ENCODE data around the gene CCND3. TPM values are rescaled to one million over a fixed set of nuclear protein-coding genes. Genes with fewer than 3 reads are reported as not detected.
A peak's percentile ranks its signal among the peaks of the same experiment; 100 is the strongest.

The CCND3 gene
- total RNA-seq, 1 donor from 2014 or later: 122 TPM

DNA sequence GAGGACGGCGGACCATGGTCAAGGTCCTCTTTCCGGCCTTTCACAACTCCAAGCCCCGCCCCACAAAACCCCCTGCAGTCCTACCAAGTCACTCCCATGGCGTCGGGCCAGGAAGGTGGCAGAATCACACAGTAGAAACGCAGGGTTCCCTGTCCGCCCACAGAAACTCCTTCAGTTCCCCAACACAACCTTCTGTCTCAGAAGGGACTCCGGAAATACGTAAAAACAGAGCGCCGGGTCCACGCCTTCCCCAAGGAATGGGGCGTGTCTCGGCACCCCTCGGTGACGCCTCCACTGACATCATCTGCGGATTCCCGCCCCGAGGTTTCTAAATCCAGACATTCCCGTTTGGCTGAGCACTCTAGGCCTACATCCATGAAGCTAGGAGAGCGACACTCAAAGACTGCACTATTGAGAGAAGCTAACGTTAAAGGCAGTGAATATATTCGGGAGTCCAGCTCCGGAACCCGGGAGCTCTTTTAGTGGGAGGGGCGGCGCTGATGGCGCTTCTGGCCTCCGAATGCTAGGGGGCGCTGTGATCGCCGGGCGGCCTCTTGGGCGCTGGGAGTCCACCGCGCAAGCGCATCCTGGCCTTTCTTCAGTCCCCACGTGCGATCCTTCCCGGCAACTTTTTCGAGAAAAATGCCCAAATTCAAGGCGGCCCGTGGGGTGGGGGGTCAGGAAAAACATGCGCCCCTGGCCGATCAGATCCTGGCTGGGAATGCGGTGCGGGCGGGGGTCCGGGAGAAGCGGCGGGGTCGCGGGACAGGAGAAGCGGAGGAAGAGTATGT lies 20.5 kb downstream of the CCND3 start, which contains the start of the genes BYSL and MED20:
Gene BYSL, plus strand, starts transcription at position 579 of the 791 bp plus-strand sequence. Its CDS starts 64 bp downstream, at position 643.
Gene MED20, minus strand, starts transcription at position 219 of the 791 bp plus-strand sequence. Its CDS starts 121 bp downstream, at position 98.
- H3K4me1 ChIP-seq: peaks cover 49% of the 10 kb centered on the region
- peak within 1 kb of the TSS; percentile 90 for H3K27ac ChIP-seq
- no peaks in the 10 kb centered on the region for H3K27me3 ChIP-seq
- H3K4me3 ChIP-seq: peak within 1 kb of the TSS; percentile 86 to 97
- peak in 1 of 2 donors; percentile 94 for DNase-seq (ENCODE audit: extremely low spot score in 2 of 2)
- H3K9me3 ChIP-seq: no peaks in the 10 kb centered on the region
- TF ChIP-seq, protein P1, sequence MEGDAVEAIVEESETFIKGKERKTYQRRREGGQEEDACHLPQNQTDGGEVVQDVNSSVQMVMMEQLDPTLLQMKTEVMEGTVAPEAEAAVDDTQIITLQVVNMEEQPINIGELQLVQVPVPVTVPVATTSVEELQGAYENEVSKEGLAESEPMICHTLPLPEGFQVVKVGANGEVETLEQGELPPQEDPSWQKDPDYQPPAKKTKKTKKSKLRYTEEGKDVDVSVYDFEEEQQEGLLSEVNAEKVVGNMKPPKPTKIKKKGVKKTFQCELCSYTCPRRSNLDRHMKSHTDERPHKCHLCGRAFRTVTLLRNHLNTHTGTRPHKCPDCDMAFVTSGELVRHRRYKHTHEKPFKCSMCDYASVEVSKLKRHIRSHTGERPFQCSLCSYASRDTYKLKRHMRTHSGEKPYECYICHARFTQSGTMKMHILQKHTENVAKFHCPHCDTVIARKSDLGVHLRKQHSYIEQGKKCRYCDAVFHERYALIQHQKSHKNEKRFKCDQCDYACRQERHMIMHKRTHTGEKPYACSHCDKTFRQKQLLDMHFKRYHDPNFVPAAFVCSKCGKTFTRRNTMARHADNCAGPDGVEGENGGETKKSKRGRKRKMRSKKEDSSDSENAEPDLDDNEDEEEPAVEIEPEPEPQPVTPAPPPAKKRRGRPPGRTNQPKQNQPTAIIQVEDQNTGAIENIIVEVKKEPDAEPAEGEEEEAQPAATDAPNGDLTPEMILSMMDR (IDR thresholded peaks at IDR 0.05): peak; percentile 72 to 100 (median 95)
- TF ChIP-seq POLR2AphosphoS5 (IDR thresholded peaks at IDR 0.05; ENCODE audit: insufficient read depth in 1 of 2, low read depth in 1 of 2): peak; percentile 90 to 97
- TF ChIP-seq POLR2A (IDR thresholded peaks at IDR 0.05): peak in 1 of 2 donors; percentile 63
- H3K36me3 ChIP-seq: peaks cover 0 to 4% of the 10 kb centered on the region in 2 donors
- intact Hi-C loops (cut with DNase I): loop anchor here (2.0 kb wide), 1 partner anchor 134 kb away; the partner anchor contains the start of gene TOMM6

GRCh38 chr6:41917528-41917927 lies 24.1 kb downstream of the CCND3 start:
- Histone ChIP-seq H3K4me3 (no peak overlapping the region), H3K4me1 (peaks cover 33% of the 10 kb centered on the region), H3K9me3 (no peaks in the 10 kb centered on the region), H3K27me3 (no peaks in the 10 kb centered on the region), H3K27ac (no peak overlapping the region), H3K36me3 (peaks cover 0 to 24% of the 10 kb centered on the region in 2 donors)
- intact Hi-C loops (cut with DNase I): no loop called here
- no peak for DNase-seq (ENCODE audit: extremely low spot score in 2 of 2)
- TF ChIP-seq POLR2A (IDR thresholded peaks at IDR 0.05): no peak

DNA sequence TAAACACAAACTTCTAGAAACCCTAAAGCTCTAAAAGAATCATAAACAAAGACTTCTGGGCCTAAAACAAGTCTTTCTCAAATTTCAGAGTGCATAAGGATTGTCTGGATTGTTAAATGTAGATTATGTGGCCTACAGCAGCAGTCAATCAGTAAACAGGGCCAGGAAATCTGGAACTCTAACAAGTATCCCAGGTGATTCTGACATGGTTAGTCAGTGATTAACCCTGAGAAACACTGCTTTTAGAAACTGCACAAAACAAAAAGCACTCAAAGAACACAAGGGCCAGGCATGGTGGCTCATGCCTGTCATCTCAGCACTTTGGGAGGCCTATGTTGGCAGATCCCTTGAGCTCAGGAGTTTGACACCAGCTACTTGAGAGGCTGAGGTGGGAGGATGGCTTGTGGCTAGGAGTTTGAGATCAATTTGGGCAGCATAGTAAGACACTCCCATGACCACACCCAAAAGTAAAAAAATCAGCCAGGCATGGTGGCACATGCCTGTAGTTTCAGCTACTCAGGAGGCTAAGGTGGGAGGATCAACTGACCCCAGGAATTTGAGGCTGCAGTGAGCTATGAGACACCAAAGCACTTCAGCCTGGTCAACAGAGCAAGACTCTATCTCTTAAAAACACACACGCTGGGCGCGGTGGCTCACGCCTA lies 26.6 kb downstream of the CCND3 start:
- H3K4me1 ChIP-seq: peaks cover 19% of the 10 kb centered on the region
- no peaks in the 10 kb centered on the region for H3K9me3 ChIP-seq
- H3K4me3 ChIP-seq: no peak overlapping the region
- H3K27me3 ChIP-seq: no peaks in the 10 kb centered on the region
- intact Hi-C loops (cut with DNase I): no loop called here
- DNase-seq (ENCODE audit: extremely low spot score in 2 of 2): no peak
- no peak overlapping the region for H3K27ac ChIP-seq
- no peak for TF ChIP-seq POLR2A (IDR thresholded peaks at IDR 0.05)
- no peak for TF ChIP-seq POLR2AphosphoS5 (IDR thresholded peaks at IDR 0.05; ENCODE audit: insufficient read depth in 1 of 2, low read depth in 1 of 2)
- TF ChIP-seq, protein P1 (IDR thresholded peaks at IDR 0.05): no peak
- peaks cover 0 to 24% of the 10 kb centered on the region in 2 donors for H3K36me3 ChIP-seq

DNA sequence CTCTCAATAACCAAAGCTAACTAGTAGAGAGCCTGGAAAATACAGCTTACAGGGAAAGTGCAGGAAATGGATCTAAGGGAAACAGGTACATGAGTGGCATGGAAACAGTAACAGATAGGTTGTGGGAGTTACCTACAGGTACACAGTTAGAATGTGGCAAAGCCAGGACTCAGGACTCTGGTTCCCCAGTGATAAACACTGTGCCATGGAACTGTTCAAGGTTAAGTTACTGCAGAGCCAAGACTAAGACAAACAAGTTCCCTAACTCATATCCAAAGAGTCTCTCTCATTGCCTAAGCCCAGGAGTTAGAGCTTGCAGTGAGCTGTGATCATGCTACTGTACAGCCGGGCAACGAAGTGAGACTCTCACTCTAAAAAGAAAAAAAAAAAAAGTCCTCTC lies 27.3 kb downstream of the CCND3 start:
- H3K9me3 ChIP-seq: no peaks in the 10 kb centered on the region
- H3K36me3 ChIP-seq: peaks cover 0 to 24% of the 10 kb centered on the region in 2 donors
- TF ChIP-seq POLR2A (IDR thresholded peaks at IDR 0.05) (no peak), POLR2AphosphoS5 (IDR thresholded peaks at IDR 0.05; ENCODE audit: insufficient read depth in 1 of 2, low read depth in 1 of 2) (no peak)
- TF ChIP-seq, protein P1 (IDR thresholded peaks at IDR 0.05): no peak
- H3K27ac ChIP-seq: no peak overlapping the region
- peaks cover 12% of the 10 kb centered on the region for H3K4me1 ChIP-seq
- no peak for DNase-seq (ENCODE audit: extremely low spot score in 2 of 2)
- no peak overlapping the region for H3K4me3 ChIP-seq
- intact Hi-C loops (cut with DNase I): no loop called here
- H3K27me3 ChIP-seq: no peaks in the 10 kb centered on the region

- Histone ChIP-seq H3K9me3 (no peaks in the 10 kb centered on the region), H3K36me3 (peaks cover 0 to 37% of the 10 kb centered on the region in 2 donors), H3K4me3 (no peak overlapping the region), H3K4me1 (no peaks in the 10 kb centered on the region), H3K27ac (no peak overlapping the region), H3K27me3 (no peaks in the 10 kb centered on the region)
- intact Hi-C loops (cut with DNase I): no loop called here
- no peak for DNase-seq (ENCODE audit: extremely low spot score in 2 of 2)
- TF ChIP-seq, protein P1 (IDR thresholded peaks at IDR 0.05): no peak
These were observed 31.9 kb downstream of the CCND3 start for GRCh38 chr6:41909727-41910126.
